Measurements from ENCODE around the gene CBFB. TPM values are rescaled to one million over a fixed set of nuclear protein-coding genes. Genes with fewer than 3 reads are reported as not detected.

The CBFB gene
- total and polyA plus RNA-seq, 2 of the 13 experiments (the other 11 are each of a cell fraction or from before 2014, with no cell fraction given) = 22.1 to 70.8 TPM

DNA sequence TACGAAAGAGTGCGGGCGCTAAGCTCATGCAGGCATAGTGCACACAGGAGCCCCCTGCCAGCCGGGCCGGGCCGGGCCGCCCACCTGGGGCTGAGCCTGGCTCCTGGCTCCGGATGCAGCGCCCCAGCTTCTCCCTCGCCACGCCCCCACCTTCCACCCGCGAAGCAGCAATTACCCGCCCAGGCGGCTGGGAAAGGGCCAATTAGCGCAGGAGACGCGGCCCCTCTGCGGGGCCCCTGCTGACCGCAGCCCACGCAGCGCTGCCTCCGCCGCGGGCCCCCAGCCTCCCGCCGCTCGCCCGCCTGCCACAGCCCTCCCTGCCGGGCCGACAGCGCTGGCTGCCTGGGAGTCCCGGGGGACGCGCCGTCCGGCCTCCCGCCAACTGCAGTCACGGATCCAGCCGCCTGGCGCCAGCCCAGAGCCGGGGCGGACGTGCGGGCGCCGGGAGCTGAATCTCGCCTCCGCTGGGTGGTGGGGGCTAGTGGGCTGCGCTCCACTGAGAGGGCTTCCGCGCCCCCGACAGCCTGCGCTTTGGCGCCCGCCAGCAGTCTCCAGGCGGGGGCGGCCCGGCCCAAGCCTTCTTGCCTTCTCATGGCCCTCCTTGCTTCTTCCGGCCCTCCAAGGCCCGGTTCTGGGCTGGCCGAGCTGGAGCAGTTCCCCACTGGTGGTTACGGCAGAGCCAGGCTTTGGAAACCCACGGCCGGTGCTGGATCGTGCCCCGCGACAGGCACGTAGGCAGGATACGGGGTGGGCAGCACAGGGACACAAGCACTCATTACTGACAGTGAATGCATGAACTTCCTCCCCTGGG lies 14.9 kb upstream of the CBFB start (continued):
- 0 out of 2 replicates have a peak, but pooled peaks have one; percentile 40 for TF ChIP-seq CAMTA2 (CRISPR knock-in tag; IDR thresholded peaks at IDR 0.05; ENCODE audit: borderline replicate concordance)
- TF ChIP-seq RBAK (CRISPR knock-in tag; IDR thresholded peaks at IDR 0.05) = no peak
- 0 out of 2 replicates have a peak, but pooled peaks have one; percentile 9 for TF ChIP-seq THAP9 (CRISPR knock-in tag; IDR thresholded peaks at IDR 0.05; ENCODE audit: borderline replicate concordance)
- no peak for TF ChIP-seq ZNF3 (CRISPR knock-in tag; IDR thresholded peaks at IDR 0.05)
- 0 out of 2 replicates have a peak, but pooled peaks have one; percentile 4 for TF ChIP-seq SAFB2 (CRISPR knock-in tag; IDR thresholded peaks at IDR 0.05; ENCODE audit: borderline replicate concordance, low read depth)
- TF ChIP-seq ZNF800 (CRISPR knock-in tag; IDR thresholded peaks at IDR 0.05) = peak; percentile 77
- TF ChIP-seq YEATS4 (CRISPR knock-in tag; IDR thresholded peaks at IDR 0.05; ENCODE audit: borderline replicate concordance) = no peak; the same call in 1 of the 2 replicates
- TF ChIP-seq GFI1 (CRISPR knock-in tag; IDR thresholded peaks at IDR 0.05; ENCODE audit: borderline replicate concordance) = peak; percentile 15; the same call in 1 of the 2 replicates
- TF ChIP-seq ZNF713 (CRISPR knock-in tag; IDR thresholded peaks at IDR 0.05) = 0 out of 2 replicates have a peak, but pooled peaks have one; percentile 31
- TF ChIP-seq NFYC (CRISPR knock-in tag; IDR thresholded peaks at IDR 0.05) = no peak
- TF ChIP-seq ZBTB7B (CRISPR knock-in tag; IDR thresholded peaks at IDR 0.05) = 0 out of 2 replicates have a peak, but pooled peaks have one; percentile 34
- TF ChIP-seq POGK (CRISPR knock-in tag; conservative IDR thresholded peaks at IDR 0.05) = peak; percentile 56; the same call in 1 of the 2 replicates
- TF ChIP-seq, protein P1, sequence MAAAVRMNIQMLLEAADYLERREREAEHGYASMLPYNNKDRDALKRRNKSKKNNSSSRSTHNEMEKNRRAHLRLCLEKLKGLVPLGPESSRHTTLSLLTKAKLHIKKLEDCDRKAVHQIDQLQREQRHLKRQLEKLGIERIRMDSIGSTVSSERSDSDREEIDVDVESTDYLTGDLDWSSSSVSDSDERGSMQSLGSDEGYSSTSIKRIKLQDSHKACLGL (CRISPR knock-in tag; IDR thresholded peaks at IDR 0.05) = peak; percentile 66; the same call in 1 of the 2 replicates
- TF ChIP-seq ZNF770 (CRISPR knock-in tag; IDR thresholded peaks at IDR 0.05) = peak; percentile 35; the same call in 1 of the 2 replicates
- TF ChIP-seq ZMAT3 (CRISPR knock-in tag; conservative IDR thresholded peaks at IDR 0.05) = 0 out of 2 replicates have a peak, but pooled peaks have one; percentile 36
- TF ChIP-seq ZNF558 (CRISPR knock-in tag; IDR thresholded peaks at IDR 0.05; ENCODE audit: borderline replicate concordance) = no peak
- TF ChIP-seq HOXA3 (CRISPR knock-in tag; IDR thresholded peaks at IDR 0.05) = peak; percentile 36; the same call in 1 of the 2 replicates
- peak; percentile 23; the same call in 1 of the 2 replicates for TF ChIP-seq THAP11 (CRISPR knock-in tag; IDR thresholded peaks at IDR 0.05)
- 0 out of 2 replicates have a peak, but pooled peaks have one; percentile 12 for TF ChIP-seq KDM3A (CRISPR knock-in tag; IDR thresholded peaks at IDR 0.05; ENCODE audit: low read depth)
